HT-29 (cell line): ENCODE measurements around the gene CEP70. TPM values are rescaled to one million over a fixed set of nuclear protein-coding genes. Genes with fewer than 3 reads are reported as not detected.
"Not testable (repeated sequence)": the region's sequence is repeated elsewhere in the genome, so short reads cannot be mapped to it uniquely, and the experiment has no call there.

Experiments
- DNase-seq: peaks from one replicate; pipeline ENCODE4 v3.0.0-alpha.2; 2015; ENCODE audit warnings: low spot score
- total RNA-seq: library from RNA; depleted of rRNA; stranded (reverse); fragments of >200 nt; shearing (Covaris generic); gene quantifications from 2 replicates; pipeline ENCODE4 v1.2.3, GENCODE V29; 2014; rRNA removed

CEP70 gene, protein sequence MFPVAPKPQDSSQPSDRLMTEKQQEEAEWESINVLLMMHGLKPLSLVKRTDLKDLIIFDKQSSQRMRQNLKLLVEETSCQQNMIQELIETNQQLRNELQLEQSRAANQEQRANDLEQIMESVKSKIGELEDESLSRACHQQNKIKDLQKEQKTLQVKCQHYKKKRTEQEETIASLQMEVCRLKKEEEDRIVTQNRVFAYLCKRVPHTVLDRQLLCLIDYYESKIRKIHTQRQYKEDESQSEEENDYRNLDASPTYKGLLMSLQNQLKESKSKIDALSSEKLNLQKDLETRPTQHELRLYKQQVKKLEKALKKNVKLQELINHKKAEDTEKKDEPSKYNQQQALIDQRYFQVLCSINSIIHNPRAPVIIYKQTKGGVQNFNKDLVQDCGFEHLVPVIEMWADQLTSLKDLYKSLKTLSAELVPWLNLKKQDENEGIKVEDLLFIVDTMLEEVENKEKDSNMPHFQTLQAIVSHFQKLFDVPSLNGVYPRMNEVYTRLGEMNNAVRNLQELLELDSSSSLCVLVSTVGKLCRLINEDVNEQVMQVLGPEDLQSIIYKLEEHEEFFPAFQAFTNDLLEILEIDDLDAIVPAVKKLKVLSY
- 5.1 and 6.1 TPM in 2 replicates for total RNA-seq

DNA sequence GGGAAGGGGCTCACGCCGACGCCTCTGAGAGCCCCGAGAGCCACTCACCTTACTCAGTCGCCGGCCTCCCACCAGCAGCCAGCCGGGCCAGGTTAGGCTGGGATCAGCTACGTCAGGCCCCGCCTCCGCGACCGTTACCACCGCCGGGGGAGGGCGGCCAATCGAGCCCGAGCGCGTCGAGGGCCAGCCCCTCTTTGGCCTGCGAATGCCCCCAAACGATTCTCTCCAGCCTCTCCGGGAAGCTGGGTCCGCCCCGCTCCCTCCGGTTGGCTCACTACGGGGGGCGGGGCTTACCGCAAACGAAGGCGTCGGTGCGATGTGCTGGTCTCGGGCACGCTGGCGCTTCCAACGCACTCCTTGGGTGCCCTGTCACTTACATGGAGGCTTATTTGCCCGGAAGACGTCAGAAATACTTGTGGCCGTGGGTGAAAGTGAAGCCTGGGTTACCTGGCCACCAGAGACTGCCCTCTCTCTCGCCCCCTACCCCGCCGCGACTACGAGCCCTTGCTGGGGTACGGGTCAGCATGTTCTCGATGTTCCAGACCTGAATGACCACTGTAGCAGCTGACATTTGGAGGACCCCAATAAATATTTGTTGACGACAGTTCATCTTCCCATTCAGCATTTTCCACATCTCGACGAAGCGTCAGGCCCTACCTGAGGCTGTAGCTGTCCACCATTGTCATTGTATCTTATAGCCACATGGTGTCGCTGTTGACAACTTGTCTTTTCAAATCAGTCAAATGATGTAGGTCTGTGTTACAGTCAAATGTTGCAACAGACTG is at the start of gene CEP70:
Gene CEP70 (minus strand): TSS at position 111 of the 785 bp plus-strand sequence. CDS start 21,333 bp downstream, outside the sequence.
- peak; percentile 97 for DNase-seq

GRCh38 chr3:138642927-138643253 is 48.8 kb upstream of the CEP70 start:
- DNase-seq = no peak

GRCh38 chr3:138642226-138642926 is 48.3 kb upstream of the CEP70 start:
- DNase-seq = no peak

GRCh38 chr3:138640537-138640936 is 46.5 kb upstream of the CEP70 start:
- DNase-seq = peak; percentile 15

GRCh38 chr3:138638641-138639040 is 44.6 kb upstream of the CEP70 start:
- no peak for DNase-seq

DNA sequence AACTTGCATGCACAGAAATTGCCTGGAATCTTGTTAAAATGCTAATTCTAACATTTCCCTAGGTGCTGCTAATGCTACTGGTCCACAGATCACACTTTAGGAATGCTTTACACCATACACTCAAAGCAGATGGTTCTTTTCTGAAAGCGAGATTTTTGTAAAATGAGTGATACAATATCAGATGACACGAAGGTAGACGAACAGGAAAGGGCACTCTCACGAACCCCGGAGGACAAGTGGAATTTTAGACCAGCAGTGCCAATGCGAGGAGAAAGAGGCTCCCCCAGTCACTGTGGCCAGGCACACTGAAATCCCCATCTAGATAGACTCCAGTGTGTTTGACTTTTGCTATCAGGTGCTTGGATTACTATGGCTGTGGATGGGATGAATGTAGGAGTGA is 35.5 kb upstream of the CEP70 start:
- DNase-seq = no peak

GRCh38 chr3:138625707-138626365 is 31.8 kb upstream of the CEP70 start:
- DNase-seq = no peak

GRCh38 chr3:138624518-138624917 is 30.5 kb upstream of the CEP70 start:
- DNase-seq = no peak

- no peak for DNase-seq
Measured at GRCh38 chr3:138620431-138620830, 26.4 kb upstream of the CEP70 start.

GRCh38 chr3:138615462-138615861 is 21.4 kb upstream of the CEP70 start:
- no peak for DNase-seq

- no peak for DNase-seq
Measured at GRCh38 chr3:138609898-138610266, 15.8 kb upstream of the CEP70 start.

- peak; percentile 64 for DNase-seq
Measured at GRCh38 chr3:138608322-138609135, 14.5 kb upstream of the CEP70 start, which contains the start of gene FAIM. Gene FAIM, plus strand, starts transcription at chr3:138608771. Its CDS starts 10,956 bp downstream, at chr3:138619727.

GRCh38 chr3:138604106-138604595 is 10.1 kb upstream of the CEP70 start:
- not testable (repeated sequence) for DNase-seq

GRCh38 chr3:138601661-138602060 is 7.6 kb upstream of the CEP70 start:
- DNase-seq = not testable (repeated sequence)

DNA sequence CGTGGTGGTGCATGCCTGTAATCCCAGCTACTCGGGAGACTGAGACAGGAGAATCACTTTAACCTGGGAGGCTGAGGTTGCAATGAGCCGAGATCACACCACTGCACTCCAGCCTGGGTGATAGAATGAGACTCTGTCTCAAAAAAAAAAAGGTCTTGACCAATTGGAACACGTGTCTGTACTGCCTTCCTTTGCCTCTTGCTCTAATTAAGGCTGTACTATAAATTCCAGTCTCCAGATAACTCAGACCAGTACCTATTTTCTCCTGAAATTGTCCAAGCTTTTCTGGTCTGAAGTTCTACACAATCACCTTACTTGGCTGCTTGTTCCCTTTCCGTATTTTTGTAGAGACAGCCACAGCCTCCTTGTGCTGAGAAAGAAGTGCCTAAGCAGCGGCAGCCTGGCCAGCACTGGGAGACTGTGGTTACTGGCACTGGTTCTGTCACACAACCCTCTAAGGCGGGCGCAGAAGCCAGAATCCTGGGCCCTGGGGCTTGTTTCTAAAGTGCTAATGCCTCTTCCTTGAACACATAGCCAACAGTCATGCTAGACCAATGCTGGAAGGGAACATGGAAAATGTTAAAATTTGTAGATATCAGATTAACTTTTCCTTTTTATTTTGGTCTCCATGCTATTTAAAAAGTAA is 6.2 kb upstream of the CEP70 start:
- DNase-seq = no peak

DNA sequence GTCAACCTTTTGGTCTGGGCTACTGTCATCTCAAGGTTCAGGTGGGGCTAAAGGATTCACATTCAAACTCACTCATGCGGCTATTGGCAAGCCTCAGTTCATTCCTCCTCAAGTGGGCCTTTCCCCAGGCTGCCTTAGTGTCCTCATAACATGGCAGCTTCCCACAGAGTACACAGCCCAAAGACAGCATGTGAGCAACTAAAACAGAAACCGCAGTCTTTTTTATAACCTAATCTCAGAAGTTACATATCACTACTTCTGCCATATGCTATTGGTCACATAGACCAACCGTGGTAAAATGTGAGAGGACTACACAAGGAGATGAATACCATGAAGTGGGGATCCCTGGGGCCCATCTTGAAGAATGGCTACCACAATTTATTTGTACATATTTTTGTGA is 4.5 kb upstream of the CEP70 start:
- no peak for DNase-seq

- not testable (repeated sequence) for DNase-seq
Measured at GRCh38 chr3:138597186-138597976, 3.3 kb upstream of the CEP70 start.

- no peak for DNase-seq
Measured at GRCh38 chr3:138594935-138595610, 1.0 kb upstream of the CEP70 start.
